ENCODE data around the gene CHURC1. TPM values are rescaled to one million over a fixed set of nuclear protein-coding genes. Genes with fewer than 3 reads are reported as not detected.

Gene CHURC1
- total RNA-seq, 2 donors from 2014 or later, result 115 to 128 TPM

GRCh38 chr14:64889352-64889751, 24.9 kb upstream of the CHURC1 start:
- Histone ChIP-seq H3K9me3 (no peaks in the 10 kb centered on the region), H3K4me1 (ENCODE audit: control insufficient read depth in 1 of 2, low read depth in 2 of 2) (no peaks in the 10 kb centered on the region), H3K27me3 (replicated peaks; ENCODE audit: insufficient read depth) (no peaks in the 10 kb centered on the region), H3K4me3 (no peak overlapping the region), H3K27ac (no peak overlapping the region), H3K36me3 (no peaks in the 10 kb centered on the region)
- ATAC-seq (ENCODE audit: insufficient number of reproducible peaks, low FRiP score, low read depth) (no peak), DNase-seq (ENCODE audit: low spot score) (no peak)
- TF ChIP-seq CTCF (IDR thresholded peaks at IDR 0.05), result no peak

- no peak overlapping the region for H3K4me3 ChIP-seq
- TF ChIP-seq CTCF (IDR thresholded peaks at IDR 0.05), result no peak
- no peaks in the 10 kb centered on the region for H3K4me1 ChIP-seq (ENCODE audit: control insufficient read depth in 1 of 2, low read depth in 2 of 2)
- no peaks in the 10 kb centered on the region for H3K27me3 ChIP-seq (replicated peaks; ENCODE audit: insufficient read depth)
- no peaks in the 10 kb centered on the region for H3K9me3 ChIP-seq
- H3K36me3 ChIP-seq, result no peaks in the 10 kb centered on the region
- ATAC-seq (ENCODE audit: insufficient number of reproducible peaks, low FRiP score, low read depth) (no peak), DNase-seq (ENCODE audit: low spot score) (no peak)
- H3K27ac ChIP-seq, result no peak overlapping the region
Observed at GRCh38 chr14:64891173-64891838, 22.9 kb upstream of the CHURC1 start.

DNA sequence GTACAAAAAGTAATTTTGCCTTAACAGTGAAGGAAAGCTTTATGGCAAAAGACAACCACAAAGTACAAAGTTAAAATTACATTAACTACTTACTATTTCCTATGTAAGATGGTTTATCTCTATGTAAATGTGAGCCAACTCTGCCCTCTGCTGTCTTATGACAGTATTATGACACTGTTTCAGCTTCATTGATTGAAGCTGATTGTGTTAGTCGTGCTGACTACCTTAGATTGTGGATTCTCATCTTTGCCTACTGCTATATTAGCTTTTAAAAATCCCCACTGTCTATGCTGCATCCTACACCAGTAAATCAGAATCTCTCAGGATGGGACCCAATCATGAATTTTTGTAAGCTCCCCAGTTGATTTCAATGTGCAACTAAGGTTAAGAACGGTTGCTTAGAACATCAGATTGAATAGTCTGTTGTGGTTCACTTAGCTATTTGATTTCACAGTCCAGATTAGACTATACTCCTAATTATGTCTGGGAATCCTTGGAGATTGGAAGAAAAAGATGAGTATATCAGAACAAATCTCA, 22.3 kb upstream of the CHURC1 start:
- Histone ChIP-seq H3K27me3 (replicated peaks; ENCODE audit: insufficient read depth) (no peaks in the 10 kb centered on the region), H3K27ac (no peak overlapping the region), H3K4me1 (ENCODE audit: control insufficient read depth in 1 of 2, low read depth in 2 of 2) (no peaks in the 10 kb centered on the region), H3K4me3 (no peak overlapping the region), H3K9me3 (no peaks in the 10 kb centered on the region), H3K36me3 (no peaks in the 10 kb centered on the region)
- peak; percentile 59 for TF ChIP-seq CTCF (IDR thresholded peaks at IDR 0.05)
- no peak for DNase-seq (ENCODE audit: low spot score)
- ATAC-seq (ENCODE audit: insufficient number of reproducible peaks, low FRiP score, low read depth), result no peak

- ATAC-seq (ENCODE audit: insufficient number of reproducible peaks, low FRiP score, low read depth) (no peak), DNase-seq (ENCODE audit: low spot score) (no peak)
- TF ChIP-seq CTCF (IDR thresholded peaks at IDR 0.05), result no peak
- H3K4me1 ChIP-seq (ENCODE audit: control insufficient read depth in 1 of 2, low read depth in 2 of 2), result no peaks in the 10 kb centered on the region
- no peaks in the 10 kb centered on the region for H3K36me3 ChIP-seq
- H3K27me3 ChIP-seq (replicated peaks; ENCODE audit: insufficient read depth), result no peaks in the 10 kb centered on the region
- H3K9me3 ChIP-seq, result no peaks in the 10 kb centered on the region
- H3K4me3 ChIP-seq, result no peak overlapping the region
- no peak overlapping the region for H3K27ac ChIP-seq
Observed at GRCh38 chr14:64899958-64900357, 14.3 kb upstream of the CHURC1 start.

GRCh38 chr14:64906022-64906421, 8.2 kb upstream of the CHURC1 start:
- ATAC-seq (ENCODE audit: insufficient number of reproducible peaks, low FRiP score, low read depth) (no peak), DNase-seq (ENCODE audit: low spot score) (no peak)
- H3K36me3 ChIP-seq, result no peaks in the 10 kb centered on the region
- no peaks in the 10 kb centered on the region for H3K27me3 ChIP-seq (replicated peaks; ENCODE audit: insufficient read depth)
- H3K9me3 ChIP-seq, result no peaks in the 10 kb centered on the region
- no peak overlapping the region for H3K27ac ChIP-seq
- no peaks in the 10 kb centered on the region for H3K4me1 ChIP-seq (ENCODE audit: control insufficient read depth in 1 of 2, low read depth in 2 of 2)
- no peak for TF ChIP-seq CTCF (IDR thresholded peaks at IDR 0.05)
- no peak overlapping the region for H3K4me3 ChIP-seq
